Stimulated activated CD4-positive, alpha-beta T cell treated with anti-CD3 and anti-CD28 coated beads, Interleukin-15, amount 100 ng/mL, for 48 hours (primary cell): Measurements from ENCODE around the gene AP2S1.
"Not testable (repeated sequence)": the region's sequence is repeated elsewhere in the genome, so short reads cannot be mapped to it uniquely, and the experiment has no call there.

Experiments used
- DNase-seq, 2 donors: peaks; one replicate each; pipeline ENCODE4 v3.0.0-alpha.2; 2020; ENCODE audit warnings: low read depth in 2 of 2

AP2S1 gene

DNA sequence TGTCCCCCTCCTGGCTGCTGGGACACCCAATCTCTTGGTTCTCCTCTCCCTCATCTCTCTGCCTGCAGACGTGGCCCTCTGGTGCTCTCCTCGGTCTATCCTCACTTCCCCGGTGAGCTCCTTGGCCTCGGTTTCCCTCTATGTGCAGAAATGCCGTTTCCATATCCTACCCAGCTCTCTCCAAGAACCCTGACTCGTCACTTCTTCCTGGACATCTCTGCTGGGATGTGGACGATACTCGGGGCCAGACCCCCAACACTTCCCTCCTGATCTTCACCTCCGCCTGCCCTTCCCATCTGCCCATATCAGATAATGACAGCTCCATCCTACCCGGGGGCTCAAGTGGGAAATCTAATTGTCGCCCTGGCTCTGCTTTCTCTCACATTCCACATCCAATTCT lies 7.9 kb downstream of the AP2S1 start:
- DNase-seq: no peak

DNA sequence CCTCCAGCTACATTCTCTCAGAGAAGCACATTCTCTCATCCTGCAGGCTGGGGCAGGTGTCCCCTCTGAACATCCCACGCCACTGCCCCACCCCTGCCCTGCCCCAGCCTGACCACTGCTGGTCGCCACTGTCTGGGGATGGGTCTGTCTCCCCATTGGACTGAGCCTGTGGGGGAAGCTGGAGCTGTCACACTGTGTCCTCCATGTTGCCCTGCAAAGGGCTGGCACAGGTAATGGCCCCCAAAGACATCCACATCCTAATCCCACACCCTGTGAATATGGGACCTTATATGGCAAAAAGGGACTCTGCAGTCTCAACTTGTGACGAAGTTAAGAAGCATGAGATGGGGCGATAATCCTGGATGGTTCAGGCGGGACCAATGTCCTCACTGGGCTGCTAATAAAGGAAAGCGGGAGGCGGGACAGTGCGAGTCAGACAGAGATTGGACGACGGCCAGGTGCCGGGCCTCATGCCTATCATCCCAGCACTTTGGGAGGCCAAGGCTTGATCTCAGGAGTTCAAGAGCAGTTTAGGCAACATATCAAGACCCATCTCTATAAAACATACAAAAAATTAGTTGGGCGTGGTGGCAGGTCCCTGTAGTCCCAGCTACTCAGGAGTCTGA lies 9.1 kb downstream of the AP2S1 start:
- DNase-seq: no peak

DNA sequence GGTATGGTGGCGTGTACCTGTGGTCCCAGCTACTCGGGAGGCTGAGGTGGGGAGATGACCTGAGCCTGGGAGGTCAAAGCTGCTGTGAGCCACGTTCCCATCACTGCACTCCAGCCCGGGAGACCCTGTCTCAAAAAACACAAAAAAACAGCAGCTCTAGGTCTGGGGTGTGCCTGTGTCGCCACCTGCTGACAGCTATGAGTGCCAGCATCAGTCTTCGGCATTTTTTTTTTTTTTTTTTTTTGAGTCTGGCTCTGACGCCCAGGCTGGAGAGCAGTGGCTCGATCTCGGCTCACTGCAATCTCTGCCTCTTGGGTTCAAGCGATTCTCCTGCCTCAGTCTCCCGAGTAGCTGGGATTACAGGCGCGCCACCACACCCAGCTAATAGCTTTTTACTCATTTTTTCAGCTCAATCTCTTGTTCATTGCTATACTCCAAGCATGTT lies 10.1 kb downstream of the AP2S1 start:
- DNase-seq: peak in 1 of 2 donors; percentile 30

DNA sequence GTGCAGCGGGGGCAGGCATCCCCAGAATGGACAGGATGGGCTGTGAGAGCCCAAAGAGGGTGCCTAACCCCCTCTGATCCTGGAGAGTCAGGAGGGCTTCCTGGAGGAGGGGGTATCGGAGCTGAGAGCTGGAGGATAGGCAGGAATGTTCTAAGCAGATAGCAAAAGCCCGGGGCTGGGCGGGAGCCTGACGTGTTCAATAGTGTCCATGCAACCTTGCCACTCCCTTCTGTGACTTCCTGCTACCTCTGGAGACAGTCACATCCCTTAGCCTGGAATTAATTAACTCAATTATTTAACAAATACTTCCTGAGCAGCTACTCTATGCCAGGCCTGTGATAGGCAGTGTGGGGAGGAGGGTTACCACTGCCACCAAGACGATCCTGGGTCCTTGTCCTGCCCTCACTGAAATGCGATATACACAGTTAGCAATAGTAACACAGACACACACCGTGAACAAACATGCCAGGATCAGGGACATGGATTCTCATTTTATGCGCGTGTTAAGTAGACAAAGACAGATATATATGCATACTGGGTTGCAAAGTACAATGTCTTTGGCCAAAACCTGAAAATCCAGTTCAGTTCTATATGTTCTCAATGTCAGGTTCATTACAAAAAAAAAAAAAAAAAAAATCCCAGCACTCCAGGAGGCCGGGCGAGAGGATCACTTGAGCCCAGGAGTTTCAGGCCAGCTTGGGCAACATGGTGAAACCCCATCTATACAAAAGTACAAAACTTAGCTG lies 10.7 kb downstream of the AP2S1 start:
- no peak for DNase-seq

DNA sequence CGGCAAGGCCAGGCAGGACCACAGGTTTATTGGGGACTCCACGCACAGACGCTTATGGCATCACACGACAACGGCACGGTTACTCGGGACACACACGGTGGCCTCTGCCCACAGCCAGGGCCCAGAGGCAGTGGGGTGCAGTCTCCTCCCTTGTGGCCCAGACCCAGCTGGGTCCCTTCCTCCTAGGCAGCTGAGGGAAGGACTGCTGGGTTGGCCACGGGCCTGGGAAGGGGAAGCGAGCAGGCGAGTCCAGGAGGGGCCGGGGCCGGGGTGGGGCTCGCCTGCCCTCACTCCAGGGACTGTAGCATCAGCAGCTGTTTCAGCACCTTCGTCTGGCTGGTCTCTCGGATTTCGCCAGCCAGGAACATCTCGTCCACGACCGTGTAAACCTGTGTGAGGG lies 12.5 kb downstream of the AP2S1 start:
- no peak for DNase-seq

- DNase-seq: no peak
These were observed 15.7 kb downstream of the AP2S1 start for GRCh38 chr19:46834984-46835383.

DNA sequence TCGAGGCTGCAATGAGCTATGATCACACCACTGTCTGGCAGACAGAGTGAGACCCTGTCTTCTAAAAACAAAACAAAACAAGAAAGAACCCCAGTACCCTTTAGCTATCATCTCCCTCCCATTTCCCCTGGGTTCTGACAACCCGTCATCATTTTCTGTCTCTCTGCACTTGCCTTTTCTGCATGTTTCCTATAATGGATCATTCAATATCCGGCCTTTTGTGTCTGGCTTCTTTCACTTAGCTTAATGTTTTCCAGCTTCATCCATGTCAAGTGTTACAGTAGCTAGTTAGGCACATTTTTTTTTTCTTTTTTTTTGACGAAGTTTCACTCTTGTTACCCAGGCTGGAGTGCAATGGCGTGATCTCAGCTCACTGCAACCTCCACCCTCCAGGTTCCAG lies 16.5 kb downstream of the AP2S1 start:
- DNase-seq: no peak

DNA sequence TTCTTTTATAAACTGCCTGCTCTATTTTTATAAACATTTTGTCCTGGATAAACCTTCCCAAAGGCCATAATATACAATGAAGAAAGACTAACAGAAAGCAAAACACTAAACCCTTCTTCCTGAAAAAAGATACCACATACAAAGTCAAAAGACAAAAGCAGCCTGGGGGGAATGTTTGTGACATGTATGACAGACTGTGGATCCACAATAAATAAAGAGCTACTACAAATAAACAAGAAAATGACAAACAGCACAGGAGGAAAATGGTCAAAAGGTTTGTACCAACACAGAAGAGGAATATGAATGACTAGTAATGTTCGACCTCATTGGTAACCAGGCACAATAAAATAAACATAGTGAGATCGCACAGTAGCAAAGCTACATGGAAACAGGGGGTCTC lies 19.8 kb downstream of the AP2S1 start:
- no peak for DNase-seq

DNA sequence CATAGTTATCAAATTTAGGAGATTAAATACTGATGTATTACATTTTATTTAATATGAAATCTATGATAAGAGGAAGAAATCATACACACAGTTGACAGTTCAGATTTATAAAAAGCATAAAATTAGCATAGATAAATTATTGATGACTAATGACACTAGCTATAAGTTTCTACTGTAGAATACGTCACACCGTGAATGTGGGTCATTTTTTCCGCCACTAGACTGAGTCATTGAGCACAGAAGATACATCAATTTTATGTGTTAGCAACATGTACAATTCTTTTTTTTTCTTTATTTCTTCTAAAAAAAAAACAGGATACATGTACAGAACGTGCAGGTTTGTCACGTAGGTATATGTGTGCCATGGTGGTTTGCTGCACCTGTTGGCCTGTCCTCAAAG lies 22.2 kb downstream of the AP2S1 start:
- peak; percentile 56 to 63 for DNase-seq

DNA sequence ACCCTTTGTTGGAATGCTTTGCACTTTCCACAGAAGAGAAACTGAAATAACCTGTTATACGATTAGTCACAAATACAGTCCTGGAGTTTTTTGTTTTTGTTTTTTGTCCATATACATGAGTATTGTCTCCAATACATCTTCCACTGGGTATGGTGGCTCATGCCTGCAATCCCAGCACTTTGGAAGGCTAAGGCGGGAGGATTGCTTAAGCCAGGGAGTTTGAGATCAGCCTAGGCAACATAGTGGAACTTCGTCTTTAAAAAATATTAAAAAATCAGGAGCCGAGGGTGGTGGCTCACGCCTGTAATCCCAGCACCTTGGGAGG lies 25.0 kb downstream of the AP2S1 start:
- DNase-seq: no peak

- DNase-seq: no peak
These were observed 25.5 kb downstream of the AP2S1 start for GRCh38 chr19:46824890-46825730.

DNA sequence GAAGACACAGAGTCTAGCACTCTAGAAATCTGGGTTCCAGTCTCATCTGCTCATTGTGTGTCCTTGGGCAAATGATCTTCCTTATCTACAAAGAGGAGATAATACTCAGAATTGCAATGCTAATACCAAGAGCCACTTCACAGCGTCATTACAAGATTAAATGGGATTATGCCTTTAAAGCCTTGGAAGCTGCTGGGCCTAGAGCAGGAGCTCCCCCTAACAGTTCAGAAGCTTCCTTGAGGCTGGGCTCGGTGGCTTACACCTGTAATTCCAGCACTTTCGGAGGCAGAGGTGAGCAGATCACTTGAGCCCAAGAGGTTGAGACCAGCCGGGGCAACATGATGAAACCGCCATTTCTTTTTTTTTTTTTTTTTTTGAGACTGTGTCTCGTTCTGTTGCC lies 27.6 kb downstream of the AP2S1 start:
- DNase-seq: no peak

- not testable (repeated sequence) for DNase-seq
These were observed 28.2 kb downstream of the AP2S1 start for GRCh38 chr19:46822410-46822787.

DNA sequence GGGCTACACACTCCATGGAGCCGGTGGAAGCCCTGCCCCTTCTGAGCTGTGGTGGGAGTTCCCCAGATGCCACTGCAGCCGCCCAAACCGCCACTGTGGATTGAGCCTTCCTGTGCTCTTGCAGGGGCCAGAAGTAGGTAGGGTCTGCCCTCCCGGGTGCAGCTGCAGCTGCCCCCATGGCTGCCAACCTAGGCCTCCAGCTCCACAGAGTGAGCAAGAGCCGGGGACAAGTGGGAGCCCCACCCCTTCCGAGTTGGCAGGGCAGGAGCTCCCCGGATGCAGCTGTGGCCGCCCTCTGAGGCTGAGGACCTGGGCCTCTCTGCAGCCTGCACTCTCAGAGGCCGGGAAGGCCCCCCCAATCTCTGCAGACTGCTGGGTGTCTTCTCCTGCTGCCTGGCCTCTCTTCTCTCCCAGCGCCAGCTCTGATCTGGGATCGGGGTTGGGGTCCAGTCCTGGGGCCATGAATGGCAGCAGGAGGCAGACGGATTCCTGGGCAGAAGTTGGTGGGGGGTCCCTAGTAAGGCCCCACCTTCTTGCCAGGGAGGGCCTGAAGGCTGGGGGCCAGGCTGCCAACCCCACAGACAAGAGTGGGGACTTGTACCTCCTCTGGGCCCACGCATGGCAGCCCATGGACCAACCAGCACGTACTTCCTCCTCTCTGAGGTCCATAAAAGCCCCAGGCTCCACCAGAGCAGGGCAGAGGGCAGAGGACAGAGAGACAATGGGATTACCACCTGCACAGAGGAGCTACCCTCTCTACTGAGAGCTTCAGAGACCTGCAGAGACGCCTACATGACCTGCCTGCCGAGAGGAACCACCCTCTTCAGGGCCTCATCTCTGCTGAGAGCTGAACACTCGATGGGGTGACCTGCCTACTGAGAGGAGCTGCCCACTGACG lies 28.9 kb downstream of the AP2S1 start:
- DNase-seq: peak; percentile 30 to 32

- DNase-seq: peak in 1 of 2 donors; percentile 11
These were observed 31.8 kb downstream of the AP2S1 start for GRCh38 chr19:46818812-46819211.

- no peak for DNase-seq
These were observed 34.6 kb downstream of the AP2S1 start for GRCh38 chr19:46815833-46816627.

GRCh38 chr19:46813839-46814358 lies 36.7 kb downstream of the AP2S1 start:
- no peak for DNase-seq

- DNase-seq: no peak
These were observed 37.4 kb downstream of the AP2S1 start for GRCh38 chr19:46812977-46813838.

- DNase-seq: no peak
These were observed 40.9 kb downstream of the AP2S1 start for GRCh38 chr19:46809534-46810272.
